T-helper 1 cell treated with Interleukin-12 subunit alpha and Interleukin-12 subunit beta and Interleukin-4 antibody, amounts not matched to agents 30 ng/mL and 1 ng/mL, for 36 hours (primary cell): Measurements from ENCODE around the gene ING2. TPM values are rescaled to one million over a fixed set of nuclear protein-coding genes. Genes with fewer than 3 reads are reported as not detected.
"Not testable (repeated sequence)": the region's sequence is repeated elsewhere in the genome, so short reads cannot be mapped to it uniquely, and the experiment has no call there.

Experiments used
- intact Hi-C: fragments of 100-400 bp; cut with micrococcal nuclease; formaldehyde crosslinking; loops from one replicate; pipeline ENCODE4 v1.15.1; 2024
- total RNA-seq: library from RNA; stranded (reverse); gene quantifications from 2 replicates; pipeline ENCODE4 v1.2.3, GENCODE V29; 2022

The ING2 gene
- total RNA-seq, 1 donor from 2014 or later = 7.7 TPM

- intact Hi-C loops = no loop called here
These were observed 39.3 kb downstream of the ING2 start for GRCh38 chr4:183544109-183544508.

DNA sequence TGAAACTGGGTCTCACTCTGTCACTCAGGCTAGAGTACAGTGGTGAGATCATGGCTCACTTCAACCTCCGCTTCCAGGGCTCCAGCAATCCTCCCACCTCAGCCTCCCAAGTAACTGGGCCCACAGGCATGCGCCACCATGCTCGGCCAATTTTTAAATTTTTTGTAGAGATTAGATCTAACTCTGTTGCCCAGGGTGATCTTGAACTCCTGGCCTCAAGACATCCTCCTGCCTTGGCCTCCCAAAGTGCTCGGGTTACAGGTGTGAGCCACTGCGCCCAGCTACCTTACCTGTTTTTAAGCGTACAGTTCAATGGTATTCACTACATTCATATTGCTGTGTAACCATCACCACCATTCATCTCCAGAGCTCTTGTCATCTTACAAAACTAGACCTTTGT lies 41.5 kb downstream of the ING2 start:
- intact Hi-C loops = no loop called here

DNA sequence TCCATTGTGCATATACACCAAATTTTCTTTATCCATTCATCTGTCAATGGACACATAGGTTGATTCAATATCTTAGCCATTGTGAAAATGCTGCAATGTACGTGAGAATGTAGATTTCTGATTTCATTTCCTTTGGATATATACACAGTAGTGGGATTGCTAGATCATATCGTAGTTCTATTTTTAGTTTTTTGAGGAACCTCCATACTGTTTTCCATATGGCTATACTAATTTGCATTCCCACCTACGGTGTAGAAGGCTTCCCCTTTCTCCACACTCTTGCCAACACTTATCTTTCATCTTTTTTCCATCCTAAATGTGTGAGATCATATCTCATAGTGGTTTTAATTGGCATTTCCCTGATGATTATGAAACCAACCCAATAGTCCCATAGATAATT lies 43.4 kb downstream of the ING2 start:
- intact Hi-C loops = no loop called here

- intact Hi-C loops = no loop called here
These were observed 45.7 kb downstream of the ING2 start for GRCh38 chr4:183550345-183551093.

DNA sequence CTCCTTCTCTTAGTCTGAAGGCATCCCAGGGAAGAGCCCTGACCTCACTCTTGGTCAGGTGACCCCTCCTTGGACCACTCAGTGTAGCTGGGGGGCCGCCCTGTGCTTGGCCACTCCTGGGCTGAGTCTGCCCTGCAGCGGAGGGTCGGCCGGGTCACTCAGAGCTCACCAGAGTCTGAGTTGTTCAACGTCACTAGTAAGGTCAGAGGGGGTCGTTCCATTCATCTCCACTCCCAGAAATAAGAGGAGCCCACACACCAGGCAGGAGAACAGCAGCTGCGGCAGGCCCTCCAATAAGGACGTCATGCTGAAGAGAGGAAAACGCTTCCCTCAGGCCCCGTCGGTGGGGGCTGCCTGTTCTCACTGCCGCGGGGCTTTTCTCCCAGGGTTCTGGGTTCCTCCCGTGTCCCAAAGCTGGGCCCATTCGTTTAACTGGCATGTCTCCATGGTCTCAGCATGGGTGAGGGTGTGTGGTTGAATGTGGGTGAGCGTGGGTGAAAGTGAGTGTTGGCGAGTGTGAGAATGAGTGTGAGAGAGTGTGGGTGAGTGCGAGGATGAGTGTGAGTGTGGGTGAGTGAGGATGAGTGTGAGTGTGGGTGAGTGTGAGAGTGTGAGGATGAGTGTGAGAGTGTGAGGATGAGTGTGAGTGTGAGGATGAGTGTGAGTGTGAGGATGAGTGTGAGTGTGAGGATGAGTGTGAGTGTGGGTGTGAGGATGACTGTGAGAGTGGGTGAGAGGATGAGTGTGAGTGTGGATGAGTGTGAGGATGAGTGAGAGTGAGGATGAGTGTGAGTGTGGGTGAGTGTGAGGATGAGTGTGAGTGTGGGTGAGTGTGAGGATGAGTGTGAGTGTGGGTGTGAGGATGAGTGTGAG lies 47.7 kb downstream of the ING2 start:
- intact Hi-C loops = no loop called here

DNA sequence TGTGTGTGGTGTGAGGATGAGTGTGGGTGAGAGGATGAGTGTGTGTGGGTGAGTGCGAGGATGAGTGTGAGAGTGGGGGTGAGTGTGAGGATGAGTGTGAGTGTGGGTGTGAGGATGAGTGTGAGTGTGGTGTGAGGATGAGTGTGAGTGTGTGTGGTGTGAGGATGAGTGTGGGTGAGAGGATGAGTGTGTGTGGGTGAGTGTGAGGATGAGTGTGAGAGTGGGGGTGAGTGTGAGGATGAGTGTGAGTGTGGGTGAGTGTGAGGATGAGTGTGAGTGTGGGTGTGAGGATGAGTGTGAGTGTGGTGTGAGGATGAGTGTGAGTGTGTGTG lies 48.3 kb downstream of the ING2 start:
- intact Hi-C loops = not testable (repeated sequence)

- intact Hi-C loops = no loop called here
These were observed 48.9 kb downstream of the ING2 start for GRCh38 chr4:183553601-183554345.

- intact Hi-C loops = no loop called here
These were observed 49.5 kb downstream of the ING2 start for GRCh38 chr4:183554346-183554686.

DNA sequence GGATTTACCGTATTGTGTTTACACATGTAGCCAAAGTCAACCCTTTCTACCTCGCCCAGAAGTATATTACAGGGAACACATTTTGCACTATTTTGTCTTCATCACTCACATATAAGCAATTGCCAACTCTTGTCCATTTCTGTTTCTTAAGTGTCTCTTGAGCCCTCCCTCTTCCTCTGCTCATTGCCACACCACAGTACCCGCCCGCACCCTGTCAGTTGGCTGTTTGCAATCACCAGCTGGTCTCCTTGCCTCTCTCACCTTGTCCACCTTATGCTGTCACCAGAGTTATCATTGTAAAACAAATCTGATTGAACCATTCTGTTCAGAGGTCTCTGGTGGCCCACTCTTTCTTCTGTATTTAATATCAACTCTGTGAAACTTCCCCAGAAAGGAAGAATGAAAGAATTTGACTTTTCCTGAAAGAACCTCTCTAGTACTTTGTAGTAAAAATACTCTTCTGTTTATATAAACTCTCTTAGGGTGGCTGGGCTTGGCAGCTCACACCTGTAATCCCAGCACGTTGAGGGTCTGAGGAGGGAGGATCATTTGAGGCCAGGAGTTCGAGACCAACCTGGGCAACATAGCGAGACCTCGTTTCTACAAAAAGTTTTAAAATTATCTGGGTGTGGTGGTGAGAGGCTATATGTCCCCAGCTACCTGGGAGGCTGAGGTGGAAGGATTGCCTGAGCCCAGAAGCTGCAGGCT lies 50.2 kb downstream of the ING2 start:
- intact Hi-C loops = no loop called here

DNA sequence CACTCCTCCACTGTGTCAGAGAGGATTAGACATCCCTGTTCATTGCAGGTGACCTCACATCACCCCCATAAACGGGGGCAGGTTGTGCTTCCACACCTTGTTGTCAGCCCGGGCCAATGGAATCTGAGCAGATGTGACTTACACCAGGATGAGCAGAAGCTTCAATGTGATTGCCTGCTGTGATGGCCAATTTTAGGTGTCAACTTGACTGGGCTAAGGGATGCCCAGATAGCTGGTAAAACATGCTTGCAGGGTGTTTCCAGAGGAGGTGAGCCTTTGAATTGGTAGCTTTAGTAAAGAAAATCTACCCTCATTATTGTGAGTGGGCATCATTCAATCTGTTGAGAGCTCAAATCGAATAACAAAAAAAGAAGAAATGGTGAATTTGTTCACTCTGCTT lies 52.1 kb downstream of the ING2 start:
- intact Hi-C loops = no loop called here

GRCh38 chr4:183557611-183558010 lies 52.8 kb downstream of the ING2 start:
- intact Hi-C loops = no loop called here

- intact Hi-C loops = no loop called here
These were observed 54.0 kb downstream of the ING2 start for GRCh38 chr4:183558873-183559272.

- intact Hi-C loops = no loop called here
These were observed 57.0 kb downstream of the ING2 start for GRCh38 chr4:183561905-183562304.

Other genes starting within 250 kb of the ING2 start
- gene CLDN22, start 184.8 kb upstream of the ING2 start, total RNA-seq = not detected in 2 replicates
- not detected in 2 replicates for gene CLDN24, start 182.6 kb upstream of the ING2 start, total RNA-seq
- gene CDKN2AIP, start 60.4 kb upstream of the ING2 start, total RNA-seq = 22.8 and 24.0 TPM in 2 replicates
- 19.1 and 19.2 TPM in 2 replicates for gene RWDD4, start 154.1 kb downstream of the ING2 start, total RNA-seq
- gene TRAPPC11, start 154.2 kb downstream of the ING2 start, total RNA-seq = 29.9 and 31.6 TPM in 2 replicates